Fibroblast of upper back skin (primary cell): Measurements from ENCODE around the gene NME9.
A peak's percentile ranks its signal among the peaks of the same experiment; 100 is the strongest.
"Not testable (repeated sequence)": the region's sequence is repeated elsewhere in the genome, so short reads cannot be mapped to it uniquely, and the experiment has no call there.

Source experiments
- DNase-seq: peaks from one replicate; pipeline ENCODE4 v3.0.0-alpha.2; 2013

The NME9 gene, protein sequence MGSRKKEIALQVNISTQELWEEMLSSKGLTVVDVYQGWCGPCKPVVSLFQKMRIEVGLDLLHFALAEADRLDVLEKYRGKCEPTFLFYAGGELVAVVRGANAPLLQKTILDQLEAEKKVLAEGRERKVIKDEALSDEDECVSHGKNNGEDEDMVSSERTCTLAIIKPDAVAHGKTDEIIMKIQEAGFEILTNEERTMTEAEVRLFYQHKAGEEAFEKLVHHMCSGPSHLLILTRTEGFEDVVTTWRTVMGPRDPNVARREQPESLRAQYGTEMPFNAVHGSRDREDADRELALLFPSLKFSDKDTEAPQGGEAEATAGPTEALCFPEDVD

DNA sequence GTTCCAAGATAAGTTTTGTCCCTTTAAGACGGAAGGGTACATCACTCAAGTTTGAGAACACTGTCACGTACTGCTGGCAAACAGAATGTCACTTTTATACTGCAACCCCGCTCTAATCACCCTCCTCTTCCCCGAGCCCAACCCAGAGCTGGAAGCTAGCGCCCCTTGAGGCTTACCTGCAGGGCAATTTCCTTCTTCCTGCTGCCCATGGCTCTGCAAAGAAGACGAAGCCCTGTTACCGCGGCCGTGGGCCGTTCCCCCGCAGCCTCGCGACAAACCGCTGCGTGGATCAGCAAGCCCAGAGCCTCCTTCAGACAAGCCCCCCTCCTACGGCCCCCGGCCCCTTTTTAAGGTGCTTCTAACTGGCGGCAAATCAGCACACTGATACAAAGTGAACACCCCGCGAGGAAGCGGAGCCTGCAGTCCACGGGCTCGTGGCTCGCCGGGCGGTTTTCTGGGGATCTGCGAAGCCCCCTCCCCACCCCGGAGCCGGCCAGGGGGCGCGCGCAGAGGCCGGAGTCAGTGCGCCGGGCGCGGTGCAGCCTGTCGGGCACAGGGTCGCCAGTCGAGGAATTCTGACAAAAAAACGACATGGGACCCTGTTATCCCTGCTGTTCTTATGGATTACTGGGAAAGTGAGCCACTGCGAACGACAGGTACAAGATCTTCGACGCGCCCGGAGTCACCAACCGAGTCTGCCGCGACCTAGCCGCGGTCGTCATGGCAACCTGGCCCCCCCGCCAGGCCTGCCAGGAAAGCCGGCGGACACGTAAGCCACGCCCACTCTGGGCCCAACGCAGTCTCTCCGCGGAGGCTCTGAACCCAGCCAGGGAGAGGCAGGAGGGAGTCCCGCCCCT is at the start of gene NME9:
TSS of gene NME9 (minus strand) at position 725 of the 857 bp plus-strand sequence. CDS start at position 209, 516 bp downstream.
- DNase-seq = peak; percentile 78

DNA sequence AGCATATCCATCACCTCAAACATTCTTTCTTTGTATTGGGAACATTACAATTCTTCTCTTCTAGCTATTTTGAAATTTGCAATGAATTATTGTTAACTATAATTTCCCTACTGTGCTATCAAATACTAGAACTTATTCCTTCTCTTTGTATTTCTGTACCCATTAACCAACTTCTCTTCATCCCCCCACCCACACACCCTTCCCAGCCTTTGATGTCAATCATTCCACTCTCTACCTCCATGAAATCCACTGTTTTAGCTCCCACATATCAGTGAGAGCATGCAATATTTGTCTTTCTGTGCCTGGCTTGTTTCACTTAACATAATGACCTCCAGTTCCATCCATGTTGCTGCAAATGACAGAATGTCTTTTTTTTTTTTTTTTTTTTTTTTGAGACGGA is 49.3 kb upstream of the NME9 start:
- no peak for DNase-seq

DNA sequence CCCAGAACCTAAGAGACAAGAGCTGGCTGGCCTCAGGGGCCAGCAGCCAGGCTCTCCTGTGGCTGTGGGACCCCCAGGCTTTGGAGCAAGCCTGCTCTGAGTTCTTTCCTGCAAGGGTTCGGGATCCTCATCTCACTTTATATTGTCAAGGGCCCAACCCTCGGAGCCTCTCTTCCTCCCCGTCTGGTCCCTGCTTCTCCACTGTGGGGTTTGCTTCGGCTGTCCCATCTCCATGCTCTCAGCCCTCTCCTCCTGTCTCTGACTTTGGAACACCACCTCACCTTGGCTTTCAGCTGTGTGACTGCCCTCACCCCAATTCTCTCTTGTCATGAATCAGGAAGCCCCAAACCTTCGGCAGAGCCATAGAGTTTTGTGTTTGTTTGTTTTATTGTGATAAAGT is 48.7 kb upstream of the NME9 start:
- no peak for DNase-seq

DNA sequence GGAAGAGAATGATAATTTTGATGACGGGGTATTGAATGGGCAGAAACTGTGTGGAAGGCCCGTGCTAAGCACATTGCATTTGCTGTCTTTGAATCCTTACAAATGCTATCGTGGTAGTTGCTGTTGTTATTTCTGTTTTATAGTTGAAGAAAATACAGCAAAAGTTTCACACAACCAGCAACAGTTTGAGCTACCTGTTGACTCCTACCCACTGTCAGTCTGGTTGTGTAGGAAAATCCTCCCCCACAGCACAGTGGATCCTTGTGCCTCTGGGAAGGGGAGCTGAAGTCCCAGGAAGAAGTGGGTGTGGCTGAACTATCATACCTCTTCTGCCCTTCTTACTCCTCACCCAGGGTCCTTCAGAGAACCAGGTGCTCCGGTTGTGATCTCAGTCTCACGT is 48.2 kb upstream of the NME9 start:
- no peak for DNase-seq

DNA sequence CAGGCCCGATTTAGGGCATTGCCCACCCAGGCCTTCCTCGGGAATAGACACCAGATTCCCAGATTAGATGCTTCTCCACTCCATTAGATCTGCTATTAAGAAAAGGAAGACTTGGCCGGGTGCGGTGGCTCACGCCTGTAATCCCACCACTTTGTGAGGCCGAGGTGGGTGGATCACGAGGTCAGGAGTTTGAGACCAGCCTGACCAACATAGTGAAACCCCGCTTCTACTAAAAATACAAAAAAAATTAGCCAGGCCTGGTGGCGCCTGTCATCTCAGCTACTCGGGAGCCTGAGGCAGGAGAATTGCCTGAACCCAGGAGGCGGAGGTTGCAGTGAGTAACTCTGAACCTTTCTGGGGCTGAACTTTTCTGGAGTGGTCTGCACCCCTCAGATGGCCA is 47.6 kb upstream of the NME9 start:
- DNase-seq = not testable (repeated sequence)

DNA sequence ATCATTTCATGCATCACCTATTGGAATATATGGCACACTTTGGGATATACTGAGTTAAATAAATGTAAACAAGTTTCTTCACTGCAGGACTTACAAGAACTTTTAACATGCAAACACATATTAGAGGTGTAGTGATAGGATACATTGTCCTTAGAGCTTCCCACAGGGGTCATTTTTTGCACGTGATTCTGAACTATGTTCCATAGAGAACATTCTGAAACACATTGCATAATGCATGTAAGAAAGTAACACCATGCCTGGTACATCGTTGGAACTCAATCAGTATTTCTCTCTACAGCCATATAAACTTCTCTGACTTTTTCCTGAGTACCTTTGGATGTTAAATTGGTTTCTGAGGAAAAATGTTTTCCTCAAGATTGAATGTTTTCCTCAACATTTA is 47.0 kb upstream of the NME9 start:
- no peak for DNase-seq

DNA sequence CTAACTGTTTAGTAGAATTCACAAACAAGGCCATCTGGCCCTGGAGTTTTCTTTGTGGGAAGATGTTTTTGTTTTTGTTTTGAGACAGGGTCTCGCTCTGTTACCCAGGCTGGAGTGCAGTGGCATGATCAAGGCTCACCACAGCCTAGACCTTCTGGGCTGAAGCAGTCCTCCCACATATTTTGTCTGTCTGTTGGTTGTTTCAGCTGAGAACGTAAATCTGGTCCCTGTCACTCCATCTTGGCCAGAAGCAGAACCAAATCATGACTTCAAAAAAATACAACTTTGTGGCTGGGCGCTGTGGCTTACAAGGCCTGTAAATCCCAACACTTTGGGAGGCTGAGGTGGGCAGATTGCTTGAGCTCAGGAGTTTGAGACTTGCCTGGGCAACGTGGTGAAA is 45.8 kb upstream of the NME9 start:
- no peak for DNase-seq

DNA sequence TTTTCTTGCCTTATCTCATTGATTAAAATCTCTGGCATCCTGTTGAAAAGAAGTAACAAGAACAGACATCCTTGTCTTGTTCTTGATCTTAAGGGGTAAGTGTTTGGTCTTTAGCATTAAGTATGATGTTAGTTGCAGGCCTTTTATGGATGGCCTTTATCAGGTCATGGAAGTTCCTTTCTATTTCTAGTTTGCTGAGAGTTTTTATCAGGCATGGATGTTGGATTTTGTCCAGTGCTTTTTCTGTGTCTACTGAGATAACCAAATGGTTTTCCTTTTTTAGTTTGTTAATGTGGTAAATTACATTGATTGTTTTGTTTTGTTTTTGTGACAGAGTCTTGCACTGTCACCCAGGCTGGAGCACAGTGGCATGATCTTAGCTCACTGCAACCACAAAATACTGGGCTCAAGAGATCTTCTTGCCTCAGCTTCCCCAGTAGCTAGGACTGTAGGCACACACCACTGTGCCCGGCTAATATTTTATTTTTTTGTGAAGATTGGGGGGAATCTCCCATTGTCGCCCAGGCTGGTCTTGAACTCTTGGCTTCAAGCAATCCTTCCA is 45.0 kb upstream of the NME9 start:
- no peak for DNase-seq

DNA sequence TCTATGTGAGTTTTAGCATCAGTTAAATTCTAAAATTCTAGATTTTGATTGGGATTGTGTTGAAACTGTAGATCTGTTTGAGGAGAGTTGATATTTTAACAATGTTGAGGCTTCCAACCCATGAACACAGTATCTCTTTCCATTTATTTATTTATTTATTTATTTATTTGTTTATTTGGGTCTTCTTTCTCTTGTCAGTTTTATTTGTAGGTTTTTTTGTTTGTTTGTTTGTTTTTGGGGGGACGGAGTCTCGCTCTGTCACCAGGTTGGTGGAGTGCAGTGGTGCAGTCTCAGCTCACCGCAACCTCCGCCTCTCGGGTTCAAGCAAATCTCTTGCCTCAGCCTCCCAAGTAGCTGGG is 44.1 kb upstream of the NME9 start:
- no peak for DNase-seq

DNA sequence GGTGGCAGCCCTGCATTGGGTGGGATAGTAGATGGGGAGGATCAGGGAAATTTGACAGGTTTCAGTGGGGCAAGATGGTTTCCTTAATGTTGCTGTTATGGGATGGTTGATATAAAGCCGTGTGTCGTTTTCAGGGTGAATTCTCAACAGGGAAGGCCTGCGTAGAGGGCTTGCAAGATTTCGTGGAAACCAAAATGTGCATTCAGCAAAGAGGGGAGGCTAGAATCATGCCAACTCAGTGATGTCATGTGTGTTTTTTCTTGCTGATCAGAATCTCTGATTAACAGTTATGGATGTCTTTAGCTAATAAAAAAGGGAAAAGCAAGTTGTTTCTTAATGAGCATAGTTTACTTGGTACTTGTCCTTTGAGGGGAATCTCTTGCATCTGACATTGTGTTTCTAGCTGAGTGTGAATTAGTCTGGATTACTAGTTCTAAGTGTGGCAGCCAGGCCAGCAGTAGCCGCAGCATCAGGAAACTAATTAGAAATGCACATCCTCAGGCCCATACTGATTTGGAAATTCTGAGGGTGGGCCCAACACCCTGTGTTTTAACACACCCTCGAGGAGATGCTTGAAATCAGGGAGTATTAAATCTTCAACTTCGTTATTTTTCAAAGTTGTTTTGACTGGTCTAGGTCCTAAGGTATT is 43.6 kb upstream of the NME9 start:
- DNase-seq = no peak

DNA sequence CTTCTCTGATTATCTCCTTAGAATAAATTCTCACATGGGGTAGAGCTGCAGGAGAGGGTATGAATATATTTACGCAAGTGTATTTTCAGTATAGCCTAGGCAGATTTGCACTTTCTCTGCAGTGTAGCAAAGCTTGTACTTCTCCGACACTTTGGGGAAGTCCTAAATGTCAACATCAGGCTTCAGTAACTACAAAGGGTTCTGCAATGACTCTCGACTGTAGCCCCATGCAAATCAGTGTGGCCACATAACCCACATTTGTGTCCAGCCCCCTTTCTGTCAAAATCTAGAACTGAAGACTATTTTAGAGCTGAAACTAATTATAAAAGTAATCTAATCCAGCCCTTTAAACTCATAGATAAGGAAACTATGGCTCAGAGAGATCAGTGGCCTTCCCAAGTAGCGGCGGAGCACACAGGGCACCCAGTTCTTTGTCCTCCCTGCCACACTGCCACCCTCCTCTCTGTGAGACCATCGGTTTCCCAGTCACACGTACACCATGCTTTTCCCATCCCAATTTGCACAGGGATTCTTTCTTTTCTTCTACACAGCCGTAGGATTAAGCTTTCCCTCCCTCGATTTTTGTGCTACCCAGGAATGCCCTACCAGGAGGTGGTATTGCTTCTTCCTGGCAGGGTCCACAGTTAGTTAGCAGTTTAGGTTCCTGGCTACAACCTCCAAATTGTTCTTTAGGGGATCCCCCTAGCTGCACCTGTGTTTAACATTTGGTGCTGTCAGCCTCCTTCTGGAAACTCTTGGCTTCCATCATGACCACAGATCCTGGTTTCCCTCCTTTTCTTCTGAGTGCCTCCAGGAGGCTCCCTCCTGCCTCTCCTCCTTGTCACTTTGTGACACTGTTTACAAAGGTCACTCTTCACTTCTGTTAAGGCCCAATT is 41.7 kb upstream of the NME9 start:
- DNase-seq = no peak

DNA sequence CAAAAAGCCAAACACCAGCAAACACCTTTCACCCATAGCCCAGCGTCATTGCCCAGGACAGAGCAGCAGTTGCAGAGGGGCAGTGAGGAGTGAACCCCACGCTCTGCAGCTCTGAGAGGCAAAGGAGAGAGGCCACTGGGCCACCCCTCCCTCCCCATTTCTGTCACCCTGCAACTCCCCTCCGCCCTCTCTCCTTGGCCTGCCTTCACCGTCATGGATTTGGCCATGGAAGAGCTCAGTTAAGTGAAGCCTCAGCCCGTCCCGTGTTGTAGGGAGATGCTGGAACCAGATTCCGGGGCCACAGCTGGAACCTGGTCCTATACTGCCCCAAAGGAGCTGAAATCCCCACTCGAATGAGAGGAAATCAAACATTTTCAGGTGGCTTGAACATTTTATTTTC is 40.7 kb upstream of the NME9 start:
- DNase-seq = no peak

DNA sequence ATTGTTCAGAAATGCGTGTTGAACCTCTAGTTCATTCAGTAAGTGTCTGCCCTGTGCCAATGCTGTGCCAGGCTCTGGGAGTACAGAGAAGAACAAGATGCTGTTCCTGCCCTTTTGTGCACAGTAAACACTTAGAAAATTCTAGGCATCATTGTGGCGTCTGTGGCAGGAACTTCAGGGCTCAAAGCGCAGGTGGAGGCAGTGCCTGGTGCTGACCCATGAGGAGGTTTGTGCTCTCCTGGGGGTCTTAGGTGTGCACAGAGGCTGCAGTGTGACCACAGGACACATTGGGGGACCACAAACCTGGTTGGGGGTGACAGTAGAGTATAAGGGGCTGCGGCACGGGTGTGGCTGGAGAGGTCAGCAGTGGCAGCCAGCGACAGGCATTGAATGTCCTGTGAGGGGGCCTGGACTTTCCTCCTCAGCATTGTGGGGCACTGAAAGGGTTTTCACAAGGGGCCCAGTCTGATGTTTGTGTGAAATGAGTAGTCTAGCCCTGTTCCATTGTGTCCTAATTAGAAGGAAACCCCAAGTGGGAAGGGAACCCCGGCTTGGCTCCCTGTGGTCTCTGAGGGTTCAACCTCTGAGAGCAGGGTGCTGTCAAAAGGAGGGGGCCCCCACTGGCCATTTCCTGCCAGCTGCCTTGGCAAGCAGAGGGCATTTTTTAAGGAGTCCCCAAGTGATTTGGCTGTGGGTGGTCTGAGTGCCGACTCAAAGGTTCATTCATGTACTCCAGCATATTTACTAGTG is 39.7 kb upstream of the NME9 start:
- DNase-seq = no peak

DNA sequence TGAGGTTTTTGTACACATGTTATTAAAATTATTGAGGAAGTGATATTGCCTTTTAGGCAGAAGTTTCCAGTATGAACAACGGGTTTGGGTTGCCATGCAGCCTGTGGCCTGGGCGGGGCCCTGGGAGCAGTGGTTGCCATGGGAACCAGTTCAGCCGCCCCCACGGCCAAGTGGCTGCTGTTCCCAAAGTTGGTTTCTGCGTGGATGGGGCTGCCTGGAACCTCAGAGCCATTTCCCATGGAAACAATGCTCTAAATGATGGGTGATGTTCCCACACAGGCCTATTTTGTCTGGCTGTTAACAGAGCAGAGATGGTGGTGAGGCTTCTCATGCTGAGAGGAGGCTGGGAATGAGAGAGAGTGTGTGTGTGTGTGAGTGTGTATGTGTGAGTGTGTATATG is 38.3 kb upstream of the NME9 start:
- no peak for DNase-seq

DNA sequence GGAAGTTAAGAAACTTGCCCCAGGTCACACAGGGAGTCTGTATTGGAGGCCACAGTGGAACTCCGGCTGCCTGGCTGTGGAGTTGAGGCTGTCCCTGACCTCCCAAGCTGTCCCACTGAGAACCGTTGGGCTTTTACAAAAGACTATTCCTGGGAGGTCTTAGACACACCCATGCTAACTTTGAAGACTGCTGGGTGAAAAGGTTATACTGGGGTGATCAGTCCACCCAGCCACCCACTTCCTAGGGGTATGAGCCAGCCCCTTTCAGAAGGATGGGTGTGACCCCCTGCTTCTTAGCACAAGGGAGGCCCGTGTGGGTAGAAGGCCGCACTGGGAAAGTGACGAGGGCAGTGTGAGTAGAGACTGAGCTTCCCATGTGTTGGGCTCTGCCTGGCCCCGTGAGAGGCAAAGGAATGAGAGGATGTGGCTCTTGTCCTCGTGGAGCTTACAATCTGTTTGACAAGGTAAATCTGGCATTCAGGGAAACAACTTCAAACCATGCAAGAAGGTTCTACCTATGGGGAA is 37.7 kb upstream of the NME9 start:
- DNase-seq = no peak

DNA sequence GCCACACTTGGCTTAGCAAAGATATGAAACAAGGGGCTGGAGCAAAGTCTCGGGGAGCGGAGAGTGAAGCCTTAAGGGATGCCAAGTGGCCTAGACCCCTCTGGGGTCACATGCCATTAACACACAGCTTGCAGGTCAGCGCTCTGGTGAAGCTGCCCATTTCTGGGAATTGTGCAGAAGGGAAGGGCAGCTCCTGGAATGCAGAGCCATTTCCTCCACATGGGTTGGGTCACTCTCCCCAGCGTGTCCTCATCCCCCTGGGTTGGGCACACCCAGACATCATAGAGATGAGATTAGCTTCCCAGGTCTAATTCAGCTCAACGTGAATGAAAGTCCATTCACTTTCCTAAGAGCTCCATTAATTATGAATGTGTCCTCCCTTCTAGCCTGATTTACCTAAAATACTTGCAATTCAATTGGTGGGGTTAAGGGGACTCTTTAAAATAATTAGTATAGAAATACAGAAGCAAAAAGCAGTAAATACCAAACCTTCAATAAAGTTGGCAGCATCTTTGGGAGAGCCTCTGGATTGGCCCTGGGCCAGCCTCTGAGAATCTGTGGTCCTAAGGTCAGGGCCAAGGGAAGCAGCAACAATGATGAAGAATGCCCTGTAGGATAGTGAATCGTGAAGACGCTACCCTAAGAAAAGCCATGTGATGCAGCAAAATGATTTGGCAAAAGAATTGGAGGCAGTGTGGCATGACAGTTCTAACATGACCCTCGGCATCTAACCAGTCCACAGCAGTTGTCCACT is 36.5 kb upstream of the NME9 start:
- DNase-seq = no peak

DNA sequence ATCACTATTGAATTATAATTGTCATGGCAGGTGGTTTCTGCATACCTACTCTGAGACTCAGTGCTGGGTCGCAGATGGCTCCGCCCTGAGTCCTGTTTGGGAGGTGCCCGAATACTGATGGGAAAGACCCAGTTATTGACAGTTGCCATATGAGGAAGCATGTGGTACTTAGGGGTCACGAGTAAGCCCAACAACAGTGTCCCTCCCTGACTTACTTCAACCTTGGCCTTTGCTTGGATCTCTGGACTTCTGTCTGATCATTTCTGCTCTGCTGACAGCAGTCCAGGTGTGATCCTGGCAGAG is 35.6 kb upstream of the NME9 start:
- no peak for DNase-seq

DNA sequence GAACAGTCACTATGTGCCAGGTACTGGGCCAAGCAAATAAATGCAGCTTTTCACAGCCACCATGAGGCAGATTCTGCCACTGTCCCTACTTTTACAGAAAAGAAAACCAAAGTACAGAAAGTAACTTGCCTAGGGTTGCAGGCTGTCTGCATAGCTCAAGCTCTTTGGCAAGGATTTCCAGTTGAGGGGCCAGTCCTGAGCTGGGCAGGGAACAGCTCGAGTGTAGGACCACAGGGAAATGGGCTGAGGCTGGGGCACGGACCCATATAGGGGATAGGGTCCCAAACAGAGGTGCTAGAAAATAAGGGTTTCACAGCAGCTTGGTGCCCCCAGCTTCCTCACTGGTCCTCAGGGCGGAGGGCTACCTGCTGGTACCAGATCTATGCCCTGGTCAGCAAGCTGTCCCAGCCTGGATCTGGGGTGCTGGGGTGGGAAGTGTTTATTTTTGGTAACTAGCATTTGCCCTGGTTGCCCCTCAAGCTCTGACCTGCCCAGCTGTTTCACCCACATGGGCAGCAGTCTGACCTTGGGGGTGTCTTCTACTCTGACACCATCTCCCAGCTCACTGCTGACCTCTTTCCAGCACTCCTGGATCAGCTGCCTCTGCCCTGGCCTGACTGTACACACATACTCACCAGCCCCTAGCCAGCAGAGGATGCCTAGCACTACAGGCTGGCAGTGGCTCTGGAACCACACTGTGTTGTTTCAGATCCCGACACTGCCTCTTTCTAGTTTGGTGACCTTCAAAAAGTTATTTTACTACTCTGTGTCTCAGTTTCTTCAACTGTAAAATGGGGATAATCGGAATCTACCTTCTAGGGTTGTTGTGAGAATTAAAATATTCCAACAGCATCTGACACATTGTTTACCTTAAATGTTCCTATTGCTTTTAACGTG is 35.0 kb upstream of the NME9 start:
- DNase-seq = no peak

DNA sequence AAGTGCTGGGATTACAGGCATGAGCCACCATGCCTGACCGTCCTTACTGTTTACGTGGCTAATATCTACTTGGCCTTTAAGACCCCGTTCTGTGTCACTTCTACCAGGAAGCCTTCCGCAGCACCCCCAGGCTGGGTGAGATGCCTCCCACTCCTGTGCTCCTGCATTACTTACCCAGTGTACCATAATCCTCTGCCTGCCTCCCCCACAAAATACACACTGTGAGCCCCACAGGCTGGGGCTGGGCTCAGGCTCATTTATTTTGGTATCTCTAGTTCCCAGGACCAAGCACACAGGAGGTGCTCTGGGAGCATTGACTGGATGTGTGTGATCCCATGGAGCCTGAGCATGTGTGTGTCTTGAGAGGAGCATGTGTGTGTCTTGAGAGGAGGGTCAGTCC is 33.7 kb upstream of the NME9 start:
- no peak for DNase-seq

DNA sequence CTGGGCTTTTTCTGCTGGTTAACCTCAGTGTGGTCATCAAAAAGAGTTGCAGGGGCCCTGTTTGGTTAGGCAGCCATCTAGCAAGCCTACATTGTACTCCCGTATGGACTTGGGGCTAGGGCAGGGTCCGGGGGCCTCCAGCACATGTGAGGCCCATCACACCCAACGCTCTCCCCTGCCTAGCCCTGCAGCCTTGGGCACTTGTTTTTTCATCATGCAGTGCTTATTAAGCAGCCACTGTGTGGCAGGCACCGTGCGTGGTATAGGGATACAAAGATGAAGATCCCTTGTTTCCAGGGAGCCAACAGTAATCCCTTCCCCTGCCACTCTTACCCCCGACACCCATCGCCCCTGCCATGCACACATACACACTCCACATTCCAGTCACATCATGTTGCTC is 32.9 kb upstream of the NME9 start:
- no peak for DNase-seq
